ENCODE data around the gene MFSD1.
"Not testable (repeated sequence)": the region's sequence is repeated elsewhere in the genome, so short reads cannot be mapped to it uniquely, and the experiment has no call there.

The MFSD1 gene

DNA sequence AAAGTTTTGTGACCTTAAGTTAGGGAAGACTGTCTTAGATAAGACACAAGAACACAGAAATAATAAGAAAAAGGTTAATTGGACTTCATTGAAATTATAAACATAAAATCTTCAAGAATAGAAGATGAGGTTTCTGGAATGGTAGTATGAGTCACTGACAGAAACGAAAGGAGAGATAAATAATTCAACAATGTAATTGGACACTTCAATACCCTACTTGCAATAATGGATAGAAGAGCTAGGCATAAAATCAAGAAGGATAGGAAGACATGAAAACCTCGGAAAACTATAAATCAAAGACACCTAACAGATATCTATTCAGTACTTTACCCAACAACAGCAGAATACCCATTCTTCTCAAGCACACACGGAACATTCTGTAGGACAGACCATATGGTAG lies 15.9 kb upstream of the MFSD1 start:
- H3K4me3 ChIP-seq (ENCODE audit: low read depth, low read length) = no peak overlapping the region
- TF ChIP-seq, protein P1, sequence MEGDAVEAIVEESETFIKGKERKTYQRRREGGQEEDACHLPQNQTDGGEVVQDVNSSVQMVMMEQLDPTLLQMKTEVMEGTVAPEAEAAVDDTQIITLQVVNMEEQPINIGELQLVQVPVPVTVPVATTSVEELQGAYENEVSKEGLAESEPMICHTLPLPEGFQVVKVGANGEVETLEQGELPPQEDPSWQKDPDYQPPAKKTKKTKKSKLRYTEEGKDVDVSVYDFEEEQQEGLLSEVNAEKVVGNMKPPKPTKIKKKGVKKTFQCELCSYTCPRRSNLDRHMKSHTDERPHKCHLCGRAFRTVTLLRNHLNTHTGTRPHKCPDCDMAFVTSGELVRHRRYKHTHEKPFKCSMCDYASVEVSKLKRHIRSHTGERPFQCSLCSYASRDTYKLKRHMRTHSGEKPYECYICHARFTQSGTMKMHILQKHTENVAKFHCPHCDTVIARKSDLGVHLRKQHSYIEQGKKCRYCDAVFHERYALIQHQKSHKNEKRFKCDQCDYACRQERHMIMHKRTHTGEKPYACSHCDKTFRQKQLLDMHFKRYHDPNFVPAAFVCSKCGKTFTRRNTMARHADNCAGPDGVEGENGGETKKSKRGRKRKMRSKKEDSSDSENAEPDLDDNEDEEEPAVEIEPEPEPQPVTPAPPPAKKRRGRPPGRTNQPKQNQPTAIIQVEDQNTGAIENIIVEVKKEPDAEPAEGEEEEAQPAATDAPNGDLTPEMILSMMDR (IDR thresholded peaks at IDR 0.05; ENCODE audit: borderline replicate concordance, insufficient read depth, low read depth, low read length) = no peak

DNA sequence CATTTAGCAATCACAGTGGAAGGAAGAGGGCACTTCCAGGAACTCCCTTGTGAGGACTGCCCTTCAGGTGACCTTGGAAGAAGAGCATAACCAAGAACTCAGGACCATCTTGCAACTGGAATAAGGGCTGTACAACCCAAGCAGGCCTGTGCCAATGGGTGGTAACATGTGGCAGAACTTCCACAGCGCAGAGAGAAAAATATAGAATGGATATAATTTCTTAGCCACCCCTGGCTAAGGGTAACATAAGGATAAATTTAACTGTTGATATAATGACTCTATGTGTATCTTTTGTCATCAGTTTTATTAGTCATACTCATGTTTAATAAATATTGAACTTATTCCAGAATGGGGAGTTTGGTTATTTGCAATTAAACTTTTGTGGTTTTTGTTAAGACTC lies 13.4 kb upstream of the MFSD1 start:
- TF ChIP-seq, protein P1 (IDR thresholded peaks at IDR 0.05; ENCODE audit: borderline replicate concordance, insufficient read depth, low read depth, low read length) = no peak
- H3K4me3 ChIP-seq (ENCODE audit: low read depth, low read length) = no peak overlapping the region

DNA sequence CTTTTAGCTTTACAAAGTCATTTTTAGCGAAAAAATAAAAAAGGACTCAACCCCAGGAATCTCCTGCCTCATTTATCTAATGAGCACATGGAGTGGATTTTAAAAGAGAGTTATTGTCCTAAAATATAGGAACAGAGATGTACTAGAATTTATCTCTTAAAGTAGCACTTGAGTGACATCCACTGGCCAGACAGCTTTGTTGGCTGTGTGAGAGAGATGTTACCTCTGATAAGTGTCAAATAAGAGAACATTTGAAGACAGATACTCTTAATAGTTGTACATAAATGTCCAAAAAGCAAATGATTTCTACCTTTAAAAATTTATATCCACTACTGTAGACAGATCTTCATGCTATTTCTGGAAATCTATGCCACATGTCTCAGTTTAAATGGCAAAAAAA lies 12.3 kb upstream of the MFSD1 start:
- H3K4me3 ChIP-seq (ENCODE audit: low read depth, low read length) = no peak overlapping the region
- TF ChIP-seq, protein P1 (IDR thresholded peaks at IDR 0.05; ENCODE audit: borderline replicate concordance, insufficient read depth, low read depth, low read length) = no peak; the same call in 1 of the 2 replicates

DNA sequence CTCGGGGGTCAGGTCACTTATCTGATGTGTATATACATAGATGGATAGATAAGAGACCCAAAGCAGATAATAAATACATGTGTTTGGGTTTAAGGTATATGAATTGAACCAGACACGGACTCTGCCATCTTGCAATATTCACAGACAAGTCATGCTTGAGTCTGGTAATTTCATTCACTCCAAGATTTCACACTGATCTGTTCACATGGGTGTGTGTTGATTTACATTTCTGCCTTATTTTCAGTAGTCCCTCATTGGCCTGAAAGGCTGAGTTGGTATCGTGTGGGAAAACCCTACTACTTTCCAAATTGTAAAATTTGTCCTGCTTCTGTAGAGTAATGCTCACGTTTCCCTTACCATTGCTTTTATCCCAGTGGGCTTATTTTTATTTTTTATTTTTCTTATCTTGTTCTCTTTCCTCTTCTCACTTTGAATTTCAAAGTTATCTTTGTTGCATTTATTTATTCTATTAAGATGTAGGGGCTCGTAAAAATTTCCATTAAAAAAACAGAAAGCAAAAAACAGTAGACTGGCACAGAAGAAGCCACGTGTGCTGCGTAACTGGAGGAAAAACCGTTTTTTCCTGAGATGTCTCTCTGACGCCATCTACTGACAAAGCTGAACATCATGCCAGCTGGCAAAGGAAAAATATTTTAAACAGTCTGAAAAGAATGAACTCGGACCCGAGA lies 10.8 kb upstream of the MFSD1 start:
- H3K4me3 ChIP-seq (ENCODE audit: low read depth, low read length) = no peak overlapping the region
- TF ChIP-seq, protein P1 (IDR thresholded peaks at IDR 0.05; ENCODE audit: borderline replicate concordance, insufficient read depth, low read depth, low read length) = peak; percentile 71

DNA sequence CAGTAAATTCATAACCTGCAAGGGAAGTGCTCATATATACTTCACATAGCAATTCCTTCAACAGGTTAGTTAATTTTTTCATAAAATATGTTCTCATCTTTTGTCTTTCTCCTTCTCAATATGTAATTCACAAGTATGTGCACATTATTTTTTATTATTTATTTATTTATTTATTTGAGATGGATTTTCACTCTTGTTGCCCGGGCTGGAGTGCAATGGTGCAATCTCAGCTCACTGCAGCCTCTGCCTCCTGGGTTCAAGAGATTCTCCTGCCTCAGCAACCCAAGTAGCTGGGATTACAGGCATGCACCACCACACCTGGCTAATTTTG lies 10.3 kb upstream of the MFSD1 start:
- H3K4me3 ChIP-seq (ENCODE audit: low read depth, low read length) = not testable (repeated sequence)

DNA sequence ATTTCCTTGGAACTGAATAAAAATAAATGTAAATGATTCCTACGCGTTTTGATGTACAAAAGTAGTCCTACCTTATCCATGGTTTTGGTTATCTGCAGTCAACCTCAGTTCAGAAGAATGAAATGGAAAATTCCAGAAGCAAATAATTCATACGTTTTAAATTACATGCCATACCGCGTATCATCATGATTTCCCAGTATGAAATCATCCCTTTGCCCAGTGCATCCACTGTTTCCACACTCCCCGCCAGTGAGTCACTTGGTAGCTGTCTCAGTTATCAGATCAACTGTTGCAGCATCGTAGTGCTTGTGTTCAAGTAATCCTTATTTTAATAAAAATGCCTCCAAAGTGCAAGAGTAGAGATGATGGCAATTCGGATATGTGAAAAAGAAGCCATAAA lies 9.1 kb upstream of the MFSD1 start:
- TF ChIP-seq, protein P1 (IDR thresholded peaks at IDR 0.05; ENCODE audit: borderline replicate concordance, insufficient read depth, low read depth, low read length) = no peak
- no peak overlapping the region for H3K4me3 ChIP-seq (ENCODE audit: low read depth, low read length)

DNA sequence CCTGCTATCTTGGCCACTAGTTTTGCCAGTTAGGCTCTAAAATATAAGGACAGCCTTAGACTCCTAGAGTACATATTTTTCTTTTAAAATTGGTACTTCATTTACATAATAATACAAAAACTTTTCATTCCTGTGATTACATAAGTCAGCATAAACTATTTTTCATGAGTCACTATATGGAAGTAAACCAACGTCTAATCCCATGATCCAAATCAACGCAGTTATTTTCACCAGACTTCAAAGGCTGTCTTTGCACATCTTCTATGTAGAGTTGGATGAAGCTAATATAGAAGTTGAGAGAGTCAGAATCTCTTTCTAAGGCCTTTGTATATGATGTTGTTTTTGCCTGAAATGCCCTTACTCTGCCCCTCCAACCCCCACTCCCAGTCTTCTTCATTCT lies 7.6 kb upstream of the MFSD1 start:
- TF ChIP-seq, protein P1 (IDR thresholded peaks at IDR 0.05; ENCODE audit: borderline replicate concordance, insufficient read depth, low read depth, low read length) = no peak
- no peak overlapping the region for H3K4me3 ChIP-seq (ENCODE audit: low read depth, low read length)

Data from GM12875 (cell line).